Stomach (tissue), 9 donors: ENCODE data around the gene BICDL1. TPM values are rescaled to one million over a fixed set of nuclear protein-coding genes. Genes with fewer than 3 reads are reported as not detected.
A peak's percentile ranks its signal among the peaks of the same experiment; 100 is the strongest.

ENCODE experiments used
- DNase-seq, 2 donors: peaks; one replicate each; pipeline versions ENCODE4 v3.0.0 to v3.0.0-alpha.2; 2013 to 2019
- H3K27ac ChIP-seq, 5 donors: fragments of 200-600 bp in 4 of 5; sonication (generic) in 4 of 5; one replicate each; pipeline ENCODE4 v1.5.1; 2013 to 2019; ENCODE audit warnings: mild to moderate bottlenecking in 1 of 5, moderate library complexity in 1 of 5
- H3K27me3 ChIP-seq, 3 donors: fragments of 200-600 bp; sonication (generic); one replicate each; pipeline ENCODE4 v1.5.1; 2017 to 2019; ENCODE audit warnings: mixed run types in 1 of 3
- H3K36me3 ChIP-seq, 4 donors: fragments of 200-600 bp; sonication (generic); 1 replicate in 3 of 4; 2 replicates in 1 of 4; pipeline ENCODE4 v1.5.1; 2016 to 2019
- H3K4me1 ChIP-seq, 4 donors: fragments of 200-600 bp; sonication (generic); one replicate each; pipeline ENCODE4 v1.5.1; 2016 to 2019
- H3K4me3 ChIP-seq, 4 donors: fragments of 200-600 bp; sonication (generic) in 3 of 4; one replicate each; pipeline ENCODE4 v1.5.1; 2016 to 2019; ENCODE audit warnings: mild to moderate bottlenecking in 1 of 4
- H3K9me3 ChIP-seq, 4 donors: fragments of 200-600 bp; sonication (generic); one replicate each; pipeline ENCODE4 v1.5.1; 2016 to 2019
- CTCF ChIP-seq, 7 experiments: fragments of 450-650 bp in 4 of 7; fragments of 200-600 bp in 3 of 7; sonication (generic) in 3 of 7; IDR thresholded peaks; one replicate each; pipeline ENCODE4 v1.5.1; 2016 to 2019; ENCODE audit warnings: antibody characterized with exemption in 7 of 7, control low read depth in 2 of 7, mild to moderate bottlenecking in 1 of 7
- EP300 ChIP-seq: sonication (generic); formaldehyde crosslinking; IDR thresholded peaks from one replicate; pipeline ENCODE4 v1.6.1; 2017; ENCODE audit warnings: antibody characterized with exemption
- POLR2A ChIP-seq, 4 donors: fragments of 450-650 bp; IDR thresholded peaks; one replicate each; pipeline ENCODE4 v1.6.1; 2016; ENCODE audit warnings: antibody characterized with exemption in 4 of 4, control low read depth in 2 of 4, mild to moderate bottlenecking in 1 of 4, moderate library complexity in 1 of 4
- POLR2AphosphoS5 ChIP-seq, 3 donors: sonication (generic); formaldehyde crosslinking; IDR thresholded peaks; one replicate each; pipeline ENCODE4 v1.6.1; 2016; ENCODE audit warnings: antibody characterized with exemption in 3 of 3
- WGBS, 5 donors: extraction: QIAGEN DNeasy Blood & Tissue Kit in 3 of 5; methylation state at CpG; one replicate each; pipeline versions ENCODE4 v1.1.5 to v1.1.7; 2013 to 2018; 5-methylcytosine and 5-hydroxymethylcytosine counted together
- intact Hi-C: fragments of 100-400 bp; cut with DNase I; formaldehyde crosslinking; loops from one replicate; pipeline ENCODE4 v1.15.1; 2023; ENCODE audit warnings: low total_unique reads
- polyA plus RNA-seq, 3 donors: library from polyadenylated mRNA; stranded (reverse); fragments of 200-250 nt; gene quantifications; one replicate each; pipeline ENCODE4 v1.2.3, GENCODE V29; 2013
- total RNA-seq, 5 donors: library from RNA; depleted of rRNA; stranded (reverse); fragments of >200 nt; gene quantifications; one replicate each; pipeline versions ENCODE4 v1.1.0 to v1.2.3, GENCODE V29; 2014 to 2016
- donor health status: healthy with polysubstance abuse.
- donor health status: Bipolar disorder and iron deficiency.
- donor health status: healthy.

BICDL1 gene
- total and polyA plus RNA-seq, 8 donors, result 8.6 to 68.7 (median 25.4) TPM

DNA sequence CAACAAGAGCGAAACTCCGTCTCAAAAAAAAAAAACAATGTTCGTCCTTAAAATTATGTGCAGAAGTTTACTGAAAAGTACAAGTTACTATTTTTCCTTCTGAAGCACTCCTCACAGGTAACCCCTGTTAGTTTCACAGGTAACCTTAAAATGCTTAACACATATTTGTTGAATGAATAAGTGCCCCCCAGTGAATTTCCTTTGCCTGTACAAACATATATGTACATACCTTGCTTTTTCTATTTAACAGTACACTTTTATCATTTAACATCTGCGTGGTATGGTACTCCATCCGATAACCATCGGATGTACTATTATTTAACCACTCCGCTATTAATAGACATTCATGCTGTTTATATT lies 128.9 kb downstream of the BICDL1 start:
- Histone ChIP-seq H3K36me3 (peaks cover 0 to 19% (median 12%) of the 10 kb centered on the region in 4 donors), H3K9me3 (no peaks in the 10 kb centered on the region), H3K27ac (peak overlapping the region in 4 of 5 donors; percentile 96 to 98 (median 97)), H3K27me3 (no peaks in the 10 kb centered on the region), H3K4me3 (peak overlapping the region; percentile 68 to 88 (median 76)), H3K4me1 (peaks cover 36 to 64% (median 56%) of the 10 kb centered on the region in 4 donors)
- intact Hi-C loops, result no loop called here
- no peak for DNase-seq
- TF ChIP-seq POLR2AphosphoS5 (IDR thresholded peaks at IDR 0.05) (no peak), POLR2A (IDR thresholded peaks at IDR 0.05) (no peak), EP300 (no peak), CTCF (IDR thresholded peaks at IDR 0.05) (no peak)
- 15 to 24% (median 19%) methylated on average over 7 of the region's 7 CpGs for WGBS, 5 donors

DNA sequence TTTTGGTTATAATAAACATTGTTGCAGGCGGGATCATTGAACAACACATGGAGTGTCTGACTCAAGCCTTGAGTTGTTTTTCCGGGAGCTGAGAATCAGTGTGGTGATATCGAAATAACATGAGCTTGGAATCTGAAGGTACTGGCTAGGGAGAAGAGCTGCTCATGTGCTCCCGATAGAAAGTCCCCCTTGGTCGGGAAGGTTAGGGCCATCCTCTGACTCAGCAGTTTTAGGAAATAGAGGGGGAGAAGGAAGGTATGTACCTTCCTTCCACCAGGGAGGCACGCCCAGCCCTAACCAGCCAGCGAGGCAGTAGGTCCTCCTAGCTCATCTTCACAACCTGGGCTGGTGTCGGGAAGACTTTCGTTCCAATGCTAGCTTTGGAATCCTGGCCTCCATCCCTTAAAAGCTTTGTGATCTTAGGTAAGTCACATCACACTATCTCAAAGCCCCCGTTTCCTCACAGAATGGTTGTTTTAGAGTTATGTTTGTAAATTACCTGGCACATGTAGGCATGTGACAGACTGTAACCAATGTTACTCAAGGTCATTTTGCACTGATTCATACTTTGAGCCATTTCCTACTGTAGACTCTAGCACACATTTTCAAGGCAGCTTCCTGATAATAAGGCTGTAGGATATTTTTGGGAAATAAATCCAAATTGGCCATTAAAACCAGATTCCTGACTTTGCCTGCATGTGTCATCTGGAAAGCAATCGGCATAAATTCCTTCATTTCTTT lies 129.5 kb downstream of the BICDL1 start:
- peak in 1 of 2 donors; percentile 50 for DNase-seq
- Histone ChIP-seq H3K36me3 (peaks cover 0 to 15% (median 10%) of the 10 kb centered on the region in 4 donors), H3K27me3 (no peaks in the 10 kb centered on the region), H3K4me1 (peaks cover 36 to 60% (median 54%) of the 10 kb centered on the region in 4 donors), H3K4me3 (peak overlapping the region in 3 of 4 donors; percentile 75 to 88 (median 78)), H3K9me3 (no peaks in the 10 kb centered on the region), H3K27ac (peak overlapping the region; percentile 42 to 98 (median 96))
- intact Hi-C loops, result no loop called here
- 40 to 51% (median 43%) methylated on average over 11 of the region's 11 CpGs for WGBS, 5 donors
- TF ChIP-seq POLR2AphosphoS5 (IDR thresholded peaks at IDR 0.05) (peak in 1 of 3 donors; percentile 22), POLR2A (IDR thresholded peaks at IDR 0.05) (no peak)

- intact Hi-C loops, result no loop called here
- WGBS, 5 donors, result 71 to 84% (median 80%) methylated on average over 9 of the region's 9 CpGs
- H3K4me1 ChIP-seq, result peaks cover 36 to 51% (median 47%) of the 10 kb centered on the region in 4 donors
- DNase-seq, result no peak
- no peak for TF ChIP-seq EP300
- no peak overlapping the region for H3K4me3 ChIP-seq
- H3K36me3 ChIP-seq, result peaks cover 0 to 5% (median under 1%) of the 10 kb centered on the region in 4 donors
- H3K27me3 ChIP-seq, result no peaks in the 10 kb centered on the region
- H3K27ac ChIP-seq, result peak overlapping the region in 4 of 5 donors; percentile 42 to 98 (median 97)
- no peaks in the 10 kb centered on the region for H3K9me3 ChIP-seq
Observed at GRCh38 chr12:120119271-120119973, 130.4 kb downstream of the BICDL1 start.

GRCh38 chr12:120121343-120121742 lies 132.3 kb downstream of the BICDL1 start:
- no peaks in the 10 kb centered on the region for H3K9me3 ChIP-seq
- DNase-seq, result no peak
- no peak overlapping the region for H3K27ac ChIP-seq
- H3K27me3 ChIP-seq, result no peaks in the 10 kb centered on the region
- peaks cover 20 to 39% (median 31%) of the 10 kb centered on the region in 4 donors for H3K4me1 ChIP-seq
- no peak overlapping the region for H3K4me3 ChIP-seq
- TF ChIP-seq EP300, result no peak
- TF ChIP-seq CTCF (IDR thresholded peaks at IDR 0.05), result no peak
- no peak for TF ChIP-seq POLR2AphosphoS5 (IDR thresholded peaks at IDR 0.05)
- no peak for TF ChIP-seq POLR2A (IDR thresholded peaks at IDR 0.05)
- intact Hi-C loops, result no loop called here
- peaks cover 0 to 14% (median 6%) of the 10 kb centered on the region in 4 donors for H3K36me3 ChIP-seq
- WGBS, 5 donors, result 55 to 72% (median 68%) methylated on average over 2 of the region's 2 CpGs

DNA sequence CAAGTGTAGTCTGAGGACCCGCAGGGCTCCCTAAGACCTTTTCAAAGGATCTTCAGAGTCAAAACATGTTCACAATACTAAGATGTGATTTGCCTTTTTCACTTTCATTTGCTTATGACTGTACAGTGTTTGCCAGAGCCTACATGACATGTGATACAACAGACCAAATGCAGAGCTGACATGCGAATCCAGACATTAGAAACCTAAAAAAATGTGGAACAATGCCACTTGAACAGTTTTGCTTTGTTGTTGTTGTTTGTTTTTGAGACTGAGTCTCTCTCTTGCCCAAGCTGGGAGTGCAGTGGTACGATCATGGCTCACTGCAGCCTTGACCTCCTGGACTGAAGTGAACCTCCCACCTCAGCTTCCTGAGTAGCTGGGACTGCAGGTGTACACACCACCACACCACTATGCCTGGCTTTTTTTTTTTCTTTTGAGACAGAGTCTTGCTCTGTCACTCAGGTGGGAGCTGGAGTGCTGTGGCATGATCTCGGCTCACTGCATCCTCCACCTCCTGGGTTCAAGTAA lies 132.8 kb downstream of the BICDL1 start:
- no peak overlapping the region for H3K27ac ChIP-seq
- 42 to 68% (median 53%) methylated on average over 4 of the region's 4 CpGs for WGBS, 5 donors
- H3K27me3 ChIP-seq, result no peaks in the 10 kb centered on the region
- intact Hi-C loops, result no loop called here
- H3K9me3 ChIP-seq, result no peaks in the 10 kb centered on the region
- peaks cover 20 to 43% (median 31%) of the 10 kb centered on the region in 4 donors for H3K4me1 ChIP-seq
- H3K36me3 ChIP-seq, result peaks cover 0 to 19% (median 11%) of the 10 kb centered on the region in 4 donors
- no peak for TF ChIP-seq EP300
- no peak for TF ChIP-seq POLR2AphosphoS5 (IDR thresholded peaks at IDR 0.05)
- TF ChIP-seq CTCF (IDR thresholded peaks at IDR 0.05), result no peak
- TF ChIP-seq POLR2A (IDR thresholded peaks at IDR 0.05), result no peak
- H3K4me3 ChIP-seq, result no peak overlapping the region
- no peak for DNase-seq
